Epithelial cell of prostate (primary cell): ENCODE measurements around the gene PLXNC1.
A peak's percentile ranks its signal among the peaks of the same experiment; 100 is the strongest.

Source experiments
- DNase-seq: peaks from one replicate; pipeline ENCODE4 v3.0.0-alpha.2; 2011; ENCODE audit warnings: low read depth, low spot score
- H3K27ac ChIP-seq: fragments of 450-650 bp; 2 replicates; pipeline ENCODE4 v1.5.1; 2017; ENCODE audit warnings: mild to moderate bottlenecking

PLXNC1 gene

DNA sequence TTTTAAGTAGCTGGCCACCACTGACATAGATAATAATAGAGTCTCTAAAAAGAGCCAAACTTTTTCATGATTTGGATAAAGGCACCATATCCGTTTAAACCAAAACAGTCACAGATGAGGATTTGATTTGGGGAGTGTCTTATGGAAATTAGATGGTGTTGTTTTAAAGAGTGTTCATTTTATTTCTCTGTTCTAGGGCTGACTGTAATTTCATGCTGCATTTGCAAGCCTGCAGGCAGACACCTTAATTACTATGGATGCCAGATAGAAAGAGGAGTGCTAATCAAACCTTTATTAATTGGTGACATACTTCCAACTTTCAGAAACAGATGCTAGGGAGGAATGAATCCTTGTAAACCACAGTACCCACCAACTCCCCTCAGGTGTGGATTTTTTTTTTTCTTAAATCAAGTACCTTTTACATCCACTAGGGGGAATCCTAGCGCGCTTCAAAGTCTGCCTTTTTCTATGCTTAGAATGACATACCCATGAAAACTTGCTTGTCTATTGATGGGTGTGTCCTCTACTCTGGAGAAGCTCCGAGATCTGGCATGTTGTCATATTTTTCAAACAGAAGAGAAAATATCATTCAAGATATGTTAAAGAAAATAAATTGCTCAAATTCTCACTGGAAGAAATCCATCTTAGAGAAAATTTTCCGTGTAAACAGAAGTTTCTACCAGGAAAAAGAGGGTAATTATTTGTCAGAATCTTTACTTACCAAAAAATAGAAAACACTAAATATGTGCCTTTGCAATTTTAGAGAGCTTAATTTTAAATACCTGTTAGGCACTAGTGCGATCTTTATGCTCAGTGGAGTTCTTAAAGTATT is 14.2 kb upstream of the PLXNC1 start:
- H3K27ac ChIP-seq, result no peak overlapping the region
- peak; percentile 12 for DNase-seq

DNA sequence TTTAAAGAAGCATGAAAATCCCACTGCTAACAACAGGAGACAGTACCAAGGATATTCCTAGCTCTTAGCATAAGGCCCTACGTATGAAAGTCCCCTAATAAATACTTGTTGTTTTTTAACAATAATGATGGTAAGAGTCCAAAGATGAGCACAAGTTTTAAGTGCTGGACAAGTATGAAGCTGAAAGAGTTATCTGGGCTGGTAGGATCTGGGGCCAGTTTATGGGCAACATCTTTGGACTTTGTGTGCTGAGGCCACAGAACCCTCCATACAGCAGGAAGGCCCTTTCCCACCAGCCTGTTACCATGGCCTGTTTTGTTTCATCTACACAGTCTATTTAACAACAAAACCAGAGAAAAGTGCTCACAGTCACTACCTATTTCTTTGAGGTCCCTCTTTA is 12.5 kb upstream of the PLXNC1 start:
- no peak overlapping the region for H3K27ac ChIP-seq
- no peak for DNase-seq

DNA sequence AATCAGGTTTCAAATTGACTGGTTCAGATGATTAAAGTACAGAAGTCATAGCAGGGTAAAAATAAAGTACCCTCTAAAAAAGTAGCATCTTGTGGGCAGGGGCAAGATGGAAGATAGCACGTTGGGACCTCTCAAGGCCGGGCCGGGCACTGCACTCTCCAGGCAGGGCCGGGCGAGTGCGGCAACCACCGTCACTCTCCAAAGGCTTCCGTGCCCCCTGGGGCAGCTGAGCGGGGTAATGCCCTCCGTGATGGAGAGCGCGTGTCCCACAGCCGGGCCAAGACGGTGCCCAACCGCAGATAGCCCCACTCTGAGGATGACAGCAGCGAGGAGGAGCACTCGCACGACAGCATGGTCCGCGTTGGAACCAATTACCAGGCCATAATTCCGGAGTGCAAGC is 8.6 kb upstream of the PLXNC1 start:
- no peak overlapping the region for H3K27ac ChIP-seq
- no peak for DNase-seq

DNA sequence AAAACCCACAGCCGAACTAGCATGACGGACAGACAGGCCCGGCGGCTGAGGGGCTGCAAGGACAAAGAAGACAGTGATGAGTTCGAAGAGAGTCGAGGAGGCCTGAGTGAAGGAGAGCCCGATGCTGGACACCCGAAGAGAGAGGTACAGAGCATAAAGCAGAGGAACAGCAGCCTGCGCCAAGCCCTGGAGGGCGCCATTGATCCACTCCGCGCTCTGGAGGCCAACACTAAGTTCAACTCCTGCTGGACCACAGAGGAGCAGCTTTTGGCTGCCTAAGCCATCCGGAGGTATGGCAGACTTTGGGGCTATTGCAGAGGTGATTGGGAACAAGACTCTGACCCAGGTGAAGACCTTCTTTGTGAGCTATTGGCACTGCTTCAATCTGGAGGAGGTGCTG is 7.8 kb upstream of the PLXNC1 start:
- DNase-seq, result no peak
- H3K27ac ChIP-seq, result no peak overlapping the region

DNA sequence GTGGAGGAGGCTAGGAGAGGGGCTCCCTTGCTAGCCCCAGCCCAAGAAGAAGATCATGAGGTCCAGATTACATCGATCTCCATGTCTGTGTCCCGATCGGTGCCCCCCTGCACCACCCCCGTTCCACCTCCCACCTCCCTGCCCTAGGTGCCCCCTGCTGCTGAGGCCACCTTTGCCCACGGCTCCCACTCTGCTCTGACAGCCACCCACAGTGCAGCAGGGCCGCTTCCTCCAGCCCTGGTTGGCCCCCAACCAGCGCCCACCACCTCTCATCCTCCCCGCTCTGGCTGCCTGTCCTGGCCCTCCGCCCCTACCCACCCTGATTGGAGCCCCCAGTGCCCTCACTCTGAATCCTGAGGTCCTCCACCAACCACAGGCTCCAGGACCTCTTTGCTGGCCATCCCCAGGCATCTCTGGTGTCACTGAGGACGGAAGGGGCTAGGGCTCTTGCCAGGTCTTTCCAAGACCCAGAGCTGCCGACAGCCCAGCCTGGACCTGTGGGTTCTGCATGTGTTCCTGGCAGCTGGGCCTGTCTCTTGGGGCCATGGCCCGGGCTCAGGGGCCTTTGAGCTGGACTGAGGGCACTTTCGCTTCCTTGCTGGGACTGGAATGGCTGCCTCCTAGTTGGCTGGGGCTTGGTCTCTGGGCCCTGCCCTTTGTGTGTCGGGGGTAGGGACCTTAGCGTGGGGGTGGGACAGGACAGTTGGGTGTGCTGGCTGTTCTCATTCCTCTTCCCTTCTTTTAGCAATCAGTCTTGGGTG is 7.2 kb upstream of the PLXNC1 start:
- H3K27ac ChIP-seq, result no peak overlapping the region
- DNase-seq, result no peak

DNA sequence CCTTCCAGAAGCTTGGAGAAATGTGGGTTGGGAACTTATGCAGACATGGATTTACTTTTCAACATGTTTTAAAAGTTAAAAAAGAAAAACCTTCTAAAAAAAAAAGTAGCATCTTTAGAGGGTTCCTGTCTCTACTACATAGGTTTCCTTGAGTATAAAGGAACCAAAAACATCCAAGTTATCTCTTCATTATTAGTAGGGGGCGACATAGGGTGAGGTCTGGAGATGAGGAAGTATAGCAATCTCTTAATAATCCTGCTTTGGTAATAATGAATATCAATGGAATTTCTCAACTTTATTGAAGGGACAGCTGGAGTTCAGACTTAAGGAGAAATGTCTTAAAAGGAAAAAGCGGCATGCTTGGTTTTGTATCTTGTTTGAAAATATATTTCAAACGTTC is 6.5 kb upstream of the PLXNC1 start:
- no peak overlapping the region for H3K27ac ChIP-seq
- DNase-seq, result no peak

DNA sequence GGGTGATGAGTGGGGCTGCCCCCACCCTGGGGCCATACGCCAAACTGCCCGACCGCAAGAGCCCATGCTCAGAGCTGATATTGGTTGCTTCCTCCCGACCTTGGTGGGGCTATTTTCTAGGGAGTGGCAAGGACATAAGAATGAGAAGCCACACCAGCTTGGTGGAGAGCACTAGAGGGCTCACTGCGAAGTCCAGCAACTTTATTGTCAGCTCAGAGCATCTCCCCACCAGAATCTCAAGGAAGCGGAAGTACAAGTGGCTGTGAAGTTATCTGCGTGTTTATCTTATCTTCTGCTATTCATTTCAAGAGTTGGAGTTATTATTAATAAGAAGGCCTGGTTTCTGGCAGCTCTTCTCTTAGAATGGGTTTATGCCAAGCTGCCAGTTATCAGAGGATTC is 4.9 kb upstream of the PLXNC1 start:
- no peak overlapping the region for H3K27ac ChIP-seq
- no peak for DNase-seq

DNA sequence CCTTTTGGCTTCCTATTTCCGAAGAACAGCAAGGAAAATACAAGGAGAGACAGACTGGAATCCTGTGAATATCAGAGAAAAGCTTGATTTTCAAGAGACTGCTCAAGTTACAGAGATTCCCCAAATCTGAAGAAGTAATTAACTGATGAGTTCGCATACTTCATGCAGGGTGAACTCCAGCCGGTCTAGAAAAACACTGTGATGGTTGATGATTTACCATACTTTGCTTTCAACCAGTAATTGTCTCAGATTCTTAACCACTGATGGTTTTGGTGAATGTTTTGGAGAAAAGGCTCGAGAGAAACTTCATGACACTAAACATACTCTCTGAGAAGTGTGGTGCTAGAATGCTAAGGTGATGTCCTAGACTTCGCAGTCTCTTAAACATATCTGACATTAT is 4.4 kb upstream of the PLXNC1 start:
- no peak for DNase-seq
- no peak overlapping the region for H3K27ac ChIP-seq

DNA sequence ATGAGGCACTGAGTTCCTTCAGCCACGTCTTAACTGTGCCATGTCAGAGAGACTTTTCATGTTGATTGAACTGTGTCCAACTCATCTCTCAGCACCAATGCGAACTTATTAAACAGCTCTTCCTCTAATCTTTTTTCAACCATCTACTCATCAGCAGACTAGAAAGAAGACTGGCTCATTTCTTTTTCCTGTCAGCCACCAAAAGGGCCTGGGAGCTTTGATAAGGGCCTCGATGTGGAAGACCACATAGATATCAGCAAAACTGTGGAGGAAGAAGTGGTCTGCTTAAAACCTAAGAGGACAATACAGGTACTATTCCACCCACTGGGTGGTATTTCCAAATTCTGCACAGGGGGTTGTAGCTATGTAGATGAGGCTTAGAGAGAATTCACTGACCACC is 3.6 kb upstream of the PLXNC1 start:
- DNase-seq, result no peak
- no peak overlapping the region for H3K27ac ChIP-seq

DNA sequence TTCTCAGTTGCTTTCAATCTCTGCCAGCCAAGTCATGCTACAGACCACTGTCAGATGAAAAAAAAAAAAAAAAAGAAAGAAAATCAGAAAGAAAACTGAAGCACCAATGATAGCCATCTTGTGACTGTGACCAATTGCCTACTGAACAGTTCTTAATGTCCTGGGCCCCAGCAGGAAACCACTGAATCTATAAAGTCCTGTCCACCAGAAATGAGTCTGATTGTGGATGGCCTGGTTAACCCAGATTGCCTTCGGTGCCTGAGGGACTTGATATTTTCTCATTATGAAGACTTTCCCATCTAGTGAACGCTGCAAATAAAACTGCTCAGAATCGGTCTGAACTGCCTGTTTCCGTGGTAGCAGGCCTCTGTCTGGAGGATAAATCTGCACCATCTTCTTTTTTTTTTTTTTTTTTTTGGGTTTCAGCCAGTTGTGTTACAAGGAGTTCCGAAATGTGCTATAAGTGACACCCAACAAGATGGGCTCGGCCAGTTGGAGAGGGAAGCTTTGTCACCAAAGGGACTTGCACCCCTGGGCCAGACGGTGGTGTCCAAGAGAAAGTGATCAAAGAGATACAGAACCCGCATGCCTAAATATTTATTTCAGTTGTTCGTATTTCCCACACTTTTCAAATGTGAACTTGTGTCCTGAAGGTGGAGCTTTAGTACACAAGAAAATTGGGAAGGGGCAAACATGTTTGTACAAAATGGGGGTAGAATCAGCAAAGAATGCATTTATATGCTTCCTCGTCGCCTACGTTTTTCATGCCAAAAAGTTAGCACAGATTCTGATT is 3.0 kb upstream of the PLXNC1 start:
- H3K27ac ChIP-seq, result no peak overlapping the region
- DNase-seq, result no peak

DNA sequence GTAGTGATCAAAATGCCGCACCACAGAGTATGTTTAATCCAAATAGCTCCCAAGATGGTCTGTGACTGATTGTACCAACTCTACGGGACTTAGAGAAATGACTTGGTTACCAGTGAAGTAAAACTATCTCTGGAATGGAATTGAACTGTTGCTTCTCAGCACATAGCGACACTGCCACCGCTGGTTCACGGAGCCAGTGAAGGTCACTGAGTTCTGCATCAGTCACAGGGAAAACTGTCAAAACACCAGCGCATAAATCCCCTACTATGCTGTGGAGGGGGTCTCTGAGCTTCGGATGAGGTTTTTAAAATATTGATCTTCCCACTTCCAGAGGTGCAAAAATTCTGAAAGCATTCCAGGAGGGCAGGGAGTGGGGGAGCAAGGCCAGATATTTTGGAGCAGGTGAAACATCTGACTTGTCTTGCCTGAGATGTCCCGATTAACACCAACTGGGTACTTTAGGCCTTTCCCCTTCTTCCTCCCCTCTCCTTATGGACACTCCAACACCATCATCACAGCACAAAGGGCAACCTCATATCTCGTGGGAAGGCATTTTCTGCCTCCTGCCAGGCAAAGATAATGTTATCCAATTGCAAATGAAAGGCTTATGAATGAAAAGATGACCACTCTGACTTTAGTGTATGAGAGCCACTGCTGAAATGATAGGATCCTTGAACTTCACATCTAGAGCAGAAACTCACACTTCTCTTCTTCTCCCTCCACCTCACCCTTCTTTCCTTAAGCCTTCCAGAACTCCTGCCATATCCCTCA is 2.0 kb upstream of the PLXNC1 start:
- H3K27ac ChIP-seq, result no peak overlapping the region
- no peak for DNase-seq

DNA sequence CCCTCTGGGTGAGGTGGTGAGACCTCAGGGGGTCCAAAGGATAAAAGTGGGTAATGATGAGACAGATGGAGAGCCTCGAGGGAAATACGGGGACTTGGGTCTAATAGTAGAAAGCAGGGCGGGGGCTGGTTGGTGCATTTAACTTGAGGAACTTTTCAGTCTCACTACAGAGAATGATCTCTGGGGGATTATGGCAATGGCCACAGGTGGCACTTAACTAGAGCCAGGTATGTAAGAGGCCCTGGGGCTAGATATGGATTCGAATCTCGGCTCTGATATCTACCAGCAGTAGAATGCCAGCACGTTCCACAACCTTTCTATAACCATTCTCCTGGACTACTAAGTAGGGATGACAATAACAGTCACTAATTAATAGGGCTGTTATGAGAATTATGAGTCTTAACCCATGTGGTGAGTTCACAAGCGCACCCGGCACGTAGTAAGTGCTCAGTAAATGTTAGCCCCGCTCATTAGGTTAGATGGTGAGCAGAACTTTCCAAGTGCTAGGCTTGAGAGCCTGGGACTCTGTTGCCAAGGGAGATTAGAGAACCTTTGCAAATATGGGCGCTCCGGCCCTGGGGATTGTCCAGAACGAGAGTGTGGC is 888 bp upstream of the PLXNC1 start:
- H3K27ac ChIP-seq, result no peak overlapping the region
- DNase-seq, result no peak

DNA sequence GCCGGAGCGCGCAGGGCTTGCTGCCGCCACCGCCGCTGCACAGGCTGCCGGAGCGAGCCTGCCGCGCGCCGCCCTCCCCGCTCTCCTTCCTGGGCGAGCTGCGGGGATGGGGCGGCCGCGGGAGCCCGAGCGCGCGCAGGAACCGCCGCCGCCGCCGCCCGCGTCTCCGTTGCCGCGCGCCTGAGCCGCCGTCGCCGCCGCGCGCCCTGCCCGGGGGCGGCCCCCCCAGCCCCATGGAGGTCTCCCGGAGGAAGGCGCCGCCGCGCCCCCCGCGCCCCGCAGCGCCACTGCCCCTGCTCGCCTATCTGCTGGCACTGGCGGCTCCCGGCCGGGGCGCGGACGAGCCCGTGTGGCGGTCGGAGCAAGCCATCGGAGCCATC is 352 bp downstream of the PLXNC1 start:
- no peak for DNase-seq
- H3K27ac ChIP-seq, result no peak overlapping the region

DNA sequence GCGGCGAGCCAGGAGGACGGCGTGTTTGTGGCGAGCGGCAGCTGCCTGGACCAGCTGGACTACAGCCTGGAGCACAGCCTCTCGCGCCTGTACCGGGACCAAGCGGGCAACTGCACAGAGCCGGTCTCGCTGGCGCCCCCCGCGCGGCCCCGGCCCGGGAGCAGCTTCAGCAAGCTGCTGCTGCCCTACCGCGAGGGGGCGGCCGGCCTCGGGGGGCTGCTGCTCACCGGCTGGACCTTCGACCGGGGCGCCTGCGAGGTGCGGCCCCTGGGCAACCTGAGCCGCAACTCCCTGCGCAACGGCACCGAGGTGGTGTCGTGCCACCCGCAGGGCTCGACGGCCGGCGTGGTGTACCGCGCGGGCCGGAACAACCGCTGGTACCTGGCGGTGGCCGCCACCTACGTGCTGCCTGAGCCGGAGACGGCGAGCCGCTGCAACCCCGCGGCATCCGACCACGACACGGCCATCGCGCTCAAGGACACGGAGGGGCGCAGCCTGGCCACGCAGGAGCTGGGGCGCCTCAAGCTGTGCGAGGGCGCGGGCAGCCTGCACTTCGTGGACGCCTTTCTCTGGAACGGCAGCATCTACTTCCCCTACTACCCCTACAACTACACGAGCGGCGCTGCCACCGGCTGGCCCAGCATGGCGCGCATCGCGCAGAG is 873 bp downstream of the PLXNC1 start:
- no peak overlapping the region for H3K27ac ChIP-seq
- no peak for DNase-seq

DNA sequence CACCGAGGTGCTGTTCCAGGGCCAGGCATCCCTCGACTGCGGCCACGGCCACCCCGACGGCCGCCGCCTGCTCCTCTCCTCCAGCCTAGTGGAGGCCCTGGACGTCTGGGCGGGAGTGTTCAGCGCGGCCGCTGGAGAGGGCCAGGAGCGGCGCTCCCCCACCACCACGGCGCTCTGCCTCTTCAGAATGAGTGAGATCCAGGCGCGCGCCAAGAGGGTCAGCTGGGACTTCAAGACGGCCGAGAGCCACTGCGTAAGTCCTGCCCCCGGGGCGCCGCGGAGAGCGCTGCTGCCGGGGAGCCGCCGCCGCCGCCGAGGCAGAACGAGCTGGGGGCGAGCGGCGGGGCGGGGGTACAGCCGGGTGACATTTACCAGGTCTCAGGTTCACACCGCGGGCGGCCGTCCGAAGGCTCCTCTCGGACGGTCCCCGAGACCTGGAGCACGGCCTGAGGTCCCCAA is 1.4 kb downstream of the PLXNC1 start:
- no peak for DNase-seq
- no peak overlapping the region for H3K27ac ChIP-seq

DNA sequence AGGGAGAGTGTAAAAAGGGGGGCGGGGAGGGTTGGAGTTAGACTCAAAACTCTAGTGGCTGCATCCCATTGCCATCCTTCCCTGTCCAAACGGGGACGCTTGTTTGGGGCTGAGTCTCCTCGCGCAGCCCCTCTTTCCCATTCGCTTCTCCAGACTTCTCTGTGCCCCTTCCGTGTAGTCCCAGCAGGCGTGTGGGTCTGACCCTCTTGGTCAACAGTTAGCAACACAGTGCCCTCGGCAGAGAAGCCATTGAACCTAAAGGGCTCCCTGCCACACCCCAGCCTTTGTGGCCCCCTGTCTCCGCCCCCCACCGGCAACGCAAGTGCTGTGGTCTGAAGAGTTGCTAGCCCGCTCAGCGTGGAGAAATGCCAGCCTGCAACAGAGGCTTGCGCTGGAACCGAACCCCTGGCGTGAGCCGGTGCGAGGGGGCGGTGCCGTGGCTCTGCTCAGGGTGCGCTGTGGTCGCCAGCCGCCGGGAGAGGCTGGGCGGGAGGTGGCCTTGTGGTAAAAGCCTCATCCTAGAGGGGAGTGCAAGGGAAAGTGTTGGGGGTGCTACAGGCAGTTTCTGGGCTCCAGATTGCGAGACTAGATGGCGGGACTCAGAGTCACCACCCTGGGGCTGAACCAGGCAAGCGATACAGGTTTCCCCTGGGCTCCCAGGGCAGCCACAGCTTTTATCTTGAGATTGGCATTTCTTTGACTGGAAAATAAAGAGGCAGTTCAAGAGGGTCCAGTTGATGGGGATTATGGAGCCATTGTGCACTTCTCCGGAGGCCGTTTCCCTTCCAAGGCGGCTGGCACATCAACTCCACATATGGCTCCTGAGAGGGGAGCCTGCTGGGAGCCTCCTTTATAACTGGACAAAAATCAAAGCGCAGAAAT is 2.1 kb downstream of the PLXNC1 start:
- H3K27ac ChIP-seq, result no peak overlapping the region
- DNase-seq, result no peak

DNA sequence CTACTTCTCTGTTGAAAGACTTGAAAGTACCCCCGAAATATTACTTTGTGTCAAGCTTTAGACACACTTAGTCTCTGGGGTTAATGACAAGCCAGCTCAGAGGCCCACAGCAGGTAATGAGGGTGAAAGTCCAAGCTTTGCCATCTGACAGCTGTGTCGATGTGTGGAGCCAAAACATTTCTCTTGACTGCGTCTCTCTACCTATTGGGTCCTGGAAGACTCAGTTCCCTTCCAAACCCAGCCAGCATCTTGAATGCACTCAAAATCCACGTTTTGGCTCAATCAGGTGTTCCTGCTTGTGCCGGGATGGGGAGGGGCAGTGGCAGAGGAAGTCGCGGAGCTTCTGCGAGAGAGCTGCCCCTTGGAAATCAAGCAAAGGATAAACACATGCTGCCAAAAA is 3.2 kb downstream of the PLXNC1 start:
- no peak for DNase-seq
- H3K27ac ChIP-seq, result no peak overlapping the region

DNA sequence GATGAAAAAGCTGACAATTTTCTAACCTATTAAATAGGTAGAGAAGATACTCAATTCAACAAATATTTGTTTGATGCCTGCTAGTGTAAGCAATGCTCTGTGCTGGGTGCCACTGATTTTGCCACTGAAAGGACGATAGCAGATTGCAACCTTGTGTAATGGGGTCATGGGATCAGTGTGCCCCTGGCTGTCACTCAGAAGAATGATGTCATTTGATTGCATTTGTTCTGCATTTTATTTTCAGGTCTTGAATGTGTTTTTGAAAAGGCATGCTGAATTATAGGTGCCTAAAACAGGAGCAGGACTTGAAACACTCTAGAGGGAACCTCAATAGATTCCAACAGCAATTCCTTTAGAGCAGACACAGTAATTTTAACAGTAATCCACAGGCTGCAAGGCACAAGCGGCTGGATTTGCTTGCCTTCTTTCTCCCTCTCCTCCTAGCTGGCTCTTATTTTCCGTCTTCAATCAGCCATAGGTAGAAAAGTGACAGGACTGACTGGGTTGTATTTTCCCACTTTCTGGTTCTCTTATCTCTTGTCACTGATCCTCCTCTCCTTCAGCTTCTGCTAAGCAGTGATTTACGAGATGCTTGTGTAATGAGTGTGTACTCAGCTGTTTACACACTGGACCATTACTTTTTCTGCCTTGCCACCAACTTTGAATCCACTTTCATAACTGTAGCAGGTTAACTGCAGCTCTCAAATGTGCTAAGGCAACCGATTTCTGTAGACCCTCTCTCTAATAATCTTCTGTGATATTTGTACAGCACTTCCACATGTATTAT is 4.1 kb downstream of the PLXNC1 start:
- H3K27ac ChIP-seq, result no peak overlapping the region
- DNase-seq, result no peak
